H9 (cell line): Measurements from ENCODE around the gene PLSCR4. TPM values are rescaled to one million over a fixed set of nuclear protein-coding genes. Genes with fewer than 3 reads are reported as not detected.

Source experiments
- DNase-seq: peaks from one replicate; pipeline ENCODE4 v3.0.0-alpha.2; 2017
- H2AFZ ChIP-seq: one replicate; pipeline ENCODE4 v1.6.1; 2013; ENCODE audit warnings: mild to moderate bottlenecking, low read length, control low read depth, moderate library complexity
- H2AK5ac ChIP-seq: 2 replicates; pipeline ENCODE4 v1.6.1; 2013; ENCODE audit warnings: low read length, control low read depth, mixed read lengths; ENCODE audit not compliant: insufficient read length
- H2BK120ac ChIP-seq: one replicate; pipeline ENCODE4 v1.6.1; 2013; ENCODE audit warnings: low read depth, mild to moderate bottlenecking, low read length, control low read depth, inconsistent platforms; ENCODE audit not compliant: poor library complexity, severe bottlenecking
- H2BK12ac ChIP-seq: 2 replicates; pipeline ENCODE4 v1.6.1; 2013; ENCODE audit warnings: low read length, control low read depth, mixed read lengths, low read depth; ENCODE audit not compliant: insufficient read length
- H2BK15ac ChIP-seq: 2 replicates; pipeline ENCODE4 v1.6.1; 2013; ENCODE audit warnings: low read depth, low read length, control low read depth
- H2BK20ac ChIP-seq: one replicate; pipeline ENCODE4 v1.6.1; 2013; ENCODE audit warnings: low read depth, mild to moderate bottlenecking, low read length, control low read depth, inconsistent platforms; ENCODE audit not compliant: poor library complexity, severe bottlenecking
- H2BK5ac ChIP-seq: 2 replicates; pipeline ENCODE4 v1.6.1; 2013; ENCODE audit warnings: low read length, control low read depth, mixed read lengths; ENCODE audit not compliant: insufficient read length
- H3K14ac ChIP-seq: 2 replicates; pipeline ENCODE4 v1.6.1; 2013; ENCODE audit warnings: low read length, control low read depth; ENCODE audit not compliant: insufficient read depth
- H3K18ac ChIP-seq: 2 replicates; pipeline ENCODE4 v1.6.1; 2013; ENCODE audit warnings: low read depth, mild to moderate bottlenecking, mixed read lengths, low read length, control low read depth; ENCODE audit not compliant: insufficient read length
- H3K23ac ChIP-seq: 2 replicates; pipeline ENCODE4 v1.6.1; 2013; ENCODE audit warnings: low read length, control low read depth, mixed read lengths, low read depth; ENCODE audit not compliant: insufficient read length
- H3K23me2 ChIP-seq: 2 replicates; pipeline ENCODE4 v1.6.1; 2013; ENCODE audit warnings: low read depth, mild to moderate bottlenecking, mixed read lengths, low read length, control low read depth; ENCODE audit not compliant: insufficient read length, poor library complexity, severe bottlenecking
- H3K27ac ChIP-seq: 2 replicates; pipeline ENCODE4 v1.5.1; 2013; ENCODE audit warnings: low read length, control low read depth, mixed read lengths, low read depth; ENCODE audit not compliant: insufficient read length
- H3K27me3 ChIP-seq: 2 replicates; pipeline ENCODE4 v1.6.1; 2013; ENCODE audit warnings: low read length, control low read depth, inconsistent platforms; ENCODE audit not compliant: insufficient read depth
- H3K4ac ChIP-seq: 2 replicates; pipeline ENCODE4 v1.6.1; 2013; ENCODE audit warnings: low read depth, mild to moderate bottlenecking, control low read depth, inconsistent platforms, low read length, moderate library complexity
- H3K4me1 ChIP-seq: 2 replicates; pipeline ENCODE4 v1.6.1; 2013; ENCODE audit warnings: low read length, control low read depth, inconsistent platforms; ENCODE audit not compliant: insufficient read depth
- H3K4me2 ChIP-seq: 2 replicates; pipeline ENCODE4 v1.6.1; 2013; ENCODE audit warnings: low read length, control low read depth, mixed read lengths; ENCODE audit not compliant: insufficient read length, insufficient read depth
- H3K56ac ChIP-seq: 2 replicates; pipeline ENCODE4 v1.6.1; 2013; ENCODE audit warnings: low read depth, mild to moderate bottlenecking, mixed read lengths, low read length, control low read depth; ENCODE audit not compliant: insufficient read length
- H3K79me1 ChIP-seq: 2 replicates; pipeline ENCODE4 v1.6.1; 2013; ENCODE audit warnings: low read depth, mild to moderate bottlenecking, moderate library complexity, low read length, control low read depth, inconsistent platforms; ENCODE audit not compliant: insufficient read depth, poor library complexity, severe bottlenecking
- H3K79me2 ChIP-seq: 2 replicates; pipeline ENCODE4 v1.6.1; 2013; ENCODE audit warnings: low read length, control low read depth, inconsistent platforms; ENCODE audit not compliant: insufficient read depth
- H3K9ac ChIP-seq: 2 replicates; pipeline ENCODE4 v1.6.1; 2013; ENCODE audit warnings: low read length, control low read depth, mixed read lengths; ENCODE audit not compliant: insufficient read length; ENCODE audit errors: extremely low read depth
- H3K9me3 ChIP-seq: one replicate; pipeline ENCODE4 v1.6.1; 2013; ENCODE audit warnings: low read depth, low read length, inconsistent platforms; ENCODE audit not compliant: control insufficient read depth
- H3T11ph ChIP-seq: one replicate; pipeline ENCODE4 v1.6.1; 2013; ENCODE audit warnings: mild to moderate bottlenecking, low read length, control low read depth, inconsistent platforms
- H4K20me1 ChIP-seq: one replicate; pipeline ENCODE4 v1.6.1; 2013; ENCODE audit not compliant: control insufficient read depth, insufficient read length, insufficient read depth
- H4K5ac ChIP-seq: 2 replicates; pipeline ENCODE4 v1.6.1; 2013; ENCODE audit warnings: low read depth, mild to moderate bottlenecking, mixed read lengths, low read length, control low read depth; ENCODE audit not compliant: insufficient read length
- H4K8ac ChIP-seq: replicated peaks from 2 replicates; pipeline ENCODE4 v1.6.1; 2013; ENCODE audit warnings: low read length, control low read depth, mixed read lengths, low read depth; ENCODE audit not compliant: insufficient read length
- H4K91ac ChIP-seq: 2 replicates; pipeline ENCODE4 v1.6.1; 2013; ENCODE audit warnings: low read depth, mild to moderate bottlenecking, moderate library complexity, mixed read lengths, low read length, control low read depth; ENCODE audit not compliant: insufficient read length
- H3K27ac Mint-ChIP-seq, 3 experiments: 2 replicates in 2 of 3; 3 replicates in 1 of 3; pipeline ENCODE4 v1.8.0; 2020 to 2021; ENCODE audit warnings: mixed read lengths in 3 of 3, mild to moderate bottlenecking in 1 of 3, moderate library complexity in 1 of 3
- H3K27me3 Mint-ChIP-seq: 2 replicates; pipeline ENCODE4 v1.8.0; 2021; ENCODE audit warnings: low read depth, mild to moderate bottlenecking, moderate library complexity, mixed read lengths
- H3K36me3 Mint-ChIP-seq, 3 experiments: 2 replicates in 2 of 3; 3 replicates in 1 of 3; pipeline ENCODE4 v1.8.0; 2020 to 2021; ENCODE audit warnings: low read depth in 3 of 3, mixed read lengths in 3 of 3; ENCODE audit not compliant: insufficient read depth in 1 of 3
- H3K4me1 Mint-ChIP-seq, 2 experiments: 2 replicates each; pipeline ENCODE4 v1.8.0; 2020; ENCODE audit warnings: mixed read lengths in 2 of 2
- H3K4me3 Mint-ChIP-seq, 2 experiments: 2 replicates in 1 of 2; 3 replicates in 1 of 2; pipeline ENCODE4 v1.8.0; 2020 to 2021; ENCODE audit warnings: mild to moderate bottlenecking in 2 of 2, mixed read lengths in 2 of 2, moderate library complexity in 1 of 2
- H3K9me3 Mint-ChIP-seq, 2 experiments: 2 replicates in 1 of 2; 3 replicates in 1 of 2; pipeline ENCODE4 v1.8.0; 2020; ENCODE audit warnings: mild to moderate bottlenecking in 2 of 2, mixed read lengths in 2 of 2, moderate library complexity in 1 of 2
- WGBS: extraction: QIAGEN DNeasy Blood & Tissue Kit; methylation state at CpG from one replicate; pipeline ENCODE4 v1.1.7; 2013; ENCODE audit warnings: missing lambda C conversion rate, low lambda C conversion rate, mixed read lengths; ENCODE audit not compliant: insufficient read length; ENCODE audit errors: extremely low coverage; 5-methylcytosine and 5-hydroxymethylcytosine counted together
- total RNA-seq: library from RNA; stranded (reverse); gene quantifications from 2 replicates; pipeline ENCODE4 v1.2.1, GENCODE V29; 2021
- TF ChIP-seq, protein P1 (sequence below): fragments of 200-600 bp; sonication (generic); conservative IDR thresholded peaks from 3 replicates; pipeline ENCODE4 v1.8.0; 2021; ENCODE audit warnings: antibody characterized with exemption, mild to moderate bottlenecking

Gene PLSCR4
- total RNA-seq, 1 experiment from 2014 or later, result 1.2 TPM

DNA sequence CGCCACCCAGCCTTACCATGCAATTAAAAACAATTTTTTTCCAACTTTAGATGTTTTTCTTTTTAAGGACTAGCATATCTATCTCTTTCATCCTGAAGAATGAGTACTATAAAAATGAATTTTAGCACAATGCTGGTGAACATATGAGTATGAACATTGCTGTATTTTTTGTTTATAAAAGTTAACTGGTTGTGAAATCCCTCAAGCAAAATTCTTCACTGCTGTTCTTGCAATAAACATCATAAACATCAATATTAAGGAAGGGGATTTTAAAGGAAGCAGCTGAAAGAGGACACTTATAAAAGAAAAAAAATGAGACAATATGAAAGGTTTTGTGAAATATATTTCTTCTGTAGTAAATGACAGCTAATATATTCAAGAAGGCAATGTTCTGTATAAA lies 3.0 kb downstream of the PLSCR4 start:
- Histone ChIP-seq H3K9me3 (no peaks in the 10 kb centered on the region), H3K56ac (no peak overlapping the region), H3K27ac (no peak overlapping the region), H3T11ph (no peak overlapping the region), H2BK120ac (no peak overlapping the region), H3K14ac (no peak overlapping the region), H3K79me1 (no peaks in the 10 kb centered on the region), H3K4me1 (no peaks in the 10 kb centered on the region), H2BK5ac (no peak overlapping the region), H3K9ac (no peak overlapping the region), H3K4ac (no peak overlapping the region), H3K18ac (no peak overlapping the region), H3K23me2 (peaks cover 8% of the 10 kb centered on the region), H2AK5ac (no peak overlapping the region), H3K79me2 (no peaks in the 10 kb centered on the region), H3K4me2 (no peak overlapping the region), H3K27me3 (no peaks in the 10 kb centered on the region), H2BK12ac (no peak overlapping the region), H4K8ac (no peak overlapping the region), H4K91ac (no peak overlapping the region), H2BK20ac (no peak overlapping the region), H2AFZ (no peak overlapping the region), H4K5ac (no peak overlapping the region), H2BK15ac (no peak overlapping the region), H3K23ac (no peak overlapping the region), H4K20me1 (no peaks in the 10 kb centered on the region)
- Mint-ChIP-seq H3K4me3 (no peak overlapping the region), H3K36me3 (peaks cover 8 to 14% (median 13%) of the 10 kb centered on the region in 3 experiments), H3K9me3 (peaks cover 13% of the 10 kb centered on the region in 2 experiments), H3K4me1 (peaks cover 0 to 2% of the 10 kb centered on the region in 2 experiments; a peak in 1 of 4 replicates), H3K27me3 (peaks cover 7% of the 10 kb centered on the region), H3K27ac (no peak overlapping the region)
- no peak for DNase-seq
- TF ChIP-seq, protein P1, sequence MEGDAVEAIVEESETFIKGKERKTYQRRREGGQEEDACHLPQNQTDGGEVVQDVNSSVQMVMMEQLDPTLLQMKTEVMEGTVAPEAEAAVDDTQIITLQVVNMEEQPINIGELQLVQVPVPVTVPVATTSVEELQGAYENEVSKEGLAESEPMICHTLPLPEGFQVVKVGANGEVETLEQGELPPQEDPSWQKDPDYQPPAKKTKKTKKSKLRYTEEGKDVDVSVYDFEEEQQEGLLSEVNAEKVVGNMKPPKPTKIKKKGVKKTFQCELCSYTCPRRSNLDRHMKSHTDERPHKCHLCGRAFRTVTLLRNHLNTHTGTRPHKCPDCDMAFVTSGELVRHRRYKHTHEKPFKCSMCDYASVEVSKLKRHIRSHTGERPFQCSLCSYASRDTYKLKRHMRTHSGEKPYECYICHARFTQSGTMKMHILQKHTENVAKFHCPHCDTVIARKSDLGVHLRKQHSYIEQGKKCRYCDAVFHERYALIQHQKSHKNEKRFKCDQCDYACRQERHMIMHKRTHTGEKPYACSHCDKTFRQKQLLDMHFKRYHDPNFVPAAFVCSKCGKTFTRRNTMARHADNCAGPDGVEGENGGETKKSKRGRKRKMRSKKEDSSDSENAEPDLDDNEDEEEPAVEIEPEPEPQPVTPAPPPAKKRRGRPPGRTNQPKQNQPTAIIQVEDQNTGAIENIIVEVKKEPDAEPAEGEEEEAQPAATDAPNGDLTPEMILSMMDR, result no peak
- no CpG with 5 or more reads among the region's 1 CpG for WGBS
